A673 (cell line): ENCODE data around the gene TRIP13.

Source experiments
- CTCF ChIP-seq: fragments of 300-800, 200-600 bp; sonication (generic); conservative IDR thresholded peaks from 2 replicates; pipeline ENCODE4 v1.5.1; 2017; ENCODE audit warnings: low read depth, mild to moderate bottlenecking, antibody characterized with exemption, low read length, moderate library complexity, mixed read lengths
- EZH2 ChIP-seq: fragments of 200-600 bp; sonication (generic); IDR thresholded peaks from 2 replicates; pipeline ENCODE4 v1.6.1; 2017; ENCODE audit warnings: borderline replicate concordance, low read depth, mild to moderate bottlenecking, mixed read lengths, antibody characterized with exemption, low read length; ENCODE audit not compliant: poor library complexity, severe bottlenecking

- TF ChIP-seq CTCF (no peak), EZH2 (no peak)
These were observed 16.0 kb upstream of the TRIP13 start for GRCh38 chr5:876398-877365.
